SK-N-SH treated with all-trans-retinoic acid at 6 μM for 48 hours (cell line): ENCODE results near the gene ENO3.

Experiments used
- ARNTL ChIP-seq: fragments of 450-650 bp; formaldehyde crosslinking; IDR thresholded peaks from 2 replicates; pipeline ENCODE4 v1.5.0; 2020; ENCODE audit warnings: low read depth, mild to moderate bottlenecking, moderate library complexity, borderline replicate concordance
- CREB5 ChIP-seq: fragments of 250-450 bp; sonication (Bioruptor Pico); IDR thresholded peaks from 2 replicates; pipeline ENCODE4 v1.5.1; 2020; ENCODE audit warnings: low read depth, mild to moderate bottlenecking, moderate library complexity
- CSDC2 ChIP-seq: fragments of 250-450 bp; sonication (Bioruptor Pico); IDR thresholded peaks from 2 replicates; pipeline ENCODE4 v1.5.0; 2020; ENCODE audit warnings: mild to moderate bottlenecking, moderate library complexity
- GLIS3 ChIP-seq: fragments of 250-450 bp; sonication (Bioruptor Pico); IDR thresholded peaks from 2 replicates; pipeline ENCODE4 v1.5.0; 2020; ENCODE audit warnings: mild to moderate bottlenecking, moderate library complexity
- OSR1 ChIP-seq: fragments of 250-450 bp; sonication (Bioruptor Pico); IDR thresholded peaks from 2 replicates; pipeline ENCODE4 v1.8.0; 2022; ENCODE audit warnings: moderate library complexity, mild to moderate bottlenecking, inconsistent platforms
- POU6F1 ChIP-seq: fragments of 250-450 bp; sonication (Bioruptor Pico); IDR thresholded peaks from 2 replicates; pipeline ENCODE4 v1.8.0; 2021; ENCODE audit warnings: low read depth, mild to moderate bottlenecking, moderate library complexity, borderline replicate concordance
- PPARA ChIP-seq: fragments of 250-450 bp; sonication (Bioruptor Pico); IDR thresholded peaks from 2 replicates; pipeline ENCODE4 v1.5.0; 2020; ENCODE audit warnings: mild to moderate bottlenecking, borderline replicate concordance
- RARB ChIP-seq: fragments of 250-450 bp; sonication (Bioruptor Pico); IDR thresholded peaks from 2 replicates; pipeline ENCODE4 v1.8.0; 2021; ENCODE audit warnings: mild to moderate bottlenecking, moderate library complexity
- ZFP30 ChIP-seq: fragments of 450-650 bp; formaldehyde crosslinking; IDR thresholded peaks from 2 replicates; pipeline ENCODE4 v1.5.0; 2022; ENCODE audit warnings: mild to moderate bottlenecking, moderate library complexity
- ZNF565 ChIP-seq: fragments of 450-650 bp; formaldehyde crosslinking; conservative IDR thresholded peaks from 2 replicates; pipeline ENCODE4 v1.5.0; 2020; ENCODE audit warnings: low read depth, mild to moderate bottlenecking, moderate library complexity

GRCh38 chr17:4947010-4947410, 3.9 kb upstream of the ENO3 start:
- no peak for TF ChIP-seq RARB (CRISPR knock-in tag)
- no peak for TF ChIP-seq PPARA
- TF ChIP-seq GLIS3 (CRISPR knock-in tag) = no peak
- TF ChIP-seq ARNTL (CRISPR knock-in tag) = no peak
- no peak for TF ChIP-seq ZFP30 (CRISPR knock-in tag)
- no peak for TF ChIP-seq CSDC2 (CRISPR knock-in tag)
- no peak for TF ChIP-seq ZNF565 (CRISPR knock-in tag)
- TF ChIP-seq CREB5 = no peak
- no peak for TF ChIP-seq OSR1 (CRISPR knock-in tag)
- TF ChIP-seq POU6F1 (CRISPR knock-in tag) = no peak
